NCI-H526 (cell line): ENCODE results near the gene QTRT2.

Source experiments
- DNase-seq, 2 experiments: peaks; one replicate each; lab custom pipeline; 2025; lab: John Stamatoyannopoulos, UW

QTRT2 gene

DNA sequence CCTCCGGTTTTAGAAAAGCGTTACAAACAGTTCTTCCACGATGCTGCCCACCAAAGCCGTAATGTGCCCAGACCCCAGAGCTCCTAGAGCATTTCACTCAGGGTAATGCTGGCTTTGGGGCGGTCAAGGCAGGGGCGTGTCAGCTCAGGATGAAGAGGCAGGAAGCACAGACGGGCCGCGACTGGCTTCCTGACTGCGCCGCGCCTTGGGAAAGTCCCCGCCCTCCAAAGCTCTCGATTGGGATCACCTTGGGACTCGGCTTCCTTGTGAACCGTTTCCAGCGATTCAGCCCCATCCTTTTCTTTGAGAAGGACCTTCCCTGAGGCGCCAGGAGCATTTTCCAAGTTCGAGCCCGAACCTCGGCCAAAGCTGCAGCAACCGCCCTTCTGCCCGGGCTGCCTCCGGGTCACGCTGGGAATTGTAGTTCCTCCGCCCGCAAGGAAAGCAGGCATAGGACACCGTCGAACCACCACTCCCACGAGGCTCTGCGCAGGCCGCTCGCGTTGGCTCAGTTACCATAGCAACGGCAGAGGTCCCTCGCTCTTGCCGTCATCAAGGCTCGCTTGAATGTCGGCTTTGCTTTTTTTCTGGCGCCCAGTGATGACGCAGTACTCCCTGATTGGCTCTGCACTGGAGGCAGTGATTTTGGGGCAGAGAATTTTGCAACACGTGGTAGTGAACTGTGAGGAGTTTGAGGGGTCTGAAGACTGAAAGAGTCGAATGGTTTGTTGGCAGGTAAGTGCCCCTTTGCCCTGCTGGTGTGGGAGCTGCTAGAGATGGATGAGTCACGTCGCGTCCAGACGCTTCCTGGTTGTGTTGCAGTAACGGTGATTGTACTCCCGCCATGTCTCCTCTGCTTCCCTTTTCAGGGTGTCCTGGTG, at the start of gene QTRT2, which contains the start of gene CCDC191:
Gene QTRT2 (plus strand): TSS at position 608 of the 881 bp plus-strand sequence. CDS start 8,521 bp downstream, outside the sequence.
Gene CCDC191 (minus strand): TSS at position 397 of the 881 bp plus-strand sequence. CDS start 60 bp downstream, at position 337.
- peak; percentile 94 to 97 for DNase-seq

DNA sequence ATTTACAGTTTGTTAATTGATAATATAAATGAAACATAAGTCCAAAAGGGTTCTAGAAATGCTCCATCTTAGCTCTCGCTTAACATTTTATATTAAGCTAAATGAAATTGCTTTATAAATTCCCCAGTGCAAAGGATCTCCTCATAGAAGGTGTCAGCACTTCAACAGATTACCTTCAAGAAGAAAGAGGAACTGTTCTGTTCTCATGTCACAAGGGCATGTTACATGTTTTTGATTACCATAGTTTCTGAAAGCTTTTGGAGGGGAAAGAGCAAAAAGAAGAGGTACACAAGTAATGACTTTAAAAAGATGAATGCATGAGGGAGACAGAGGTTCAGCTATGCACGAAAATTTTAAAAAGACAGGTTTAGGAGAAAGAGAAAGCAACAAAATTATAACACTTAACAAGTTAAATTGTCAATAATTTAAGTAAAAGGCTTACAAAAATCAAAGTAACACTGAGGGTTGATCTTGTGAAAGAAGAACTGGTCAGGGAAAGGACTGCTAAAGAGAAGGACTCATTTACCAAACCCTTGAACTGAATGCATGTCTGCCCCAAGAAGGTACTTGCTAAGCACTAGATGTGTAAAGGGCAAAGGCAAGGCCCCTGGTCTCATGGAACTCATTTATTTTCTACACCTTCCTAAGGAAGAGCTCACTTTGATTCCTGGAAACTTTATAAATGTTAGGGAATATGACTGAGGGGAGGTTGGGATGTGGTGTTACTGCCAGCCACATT, 45.3 kb upstream of the QTRT2 start:
- no peak for DNase-seq

DNA sequence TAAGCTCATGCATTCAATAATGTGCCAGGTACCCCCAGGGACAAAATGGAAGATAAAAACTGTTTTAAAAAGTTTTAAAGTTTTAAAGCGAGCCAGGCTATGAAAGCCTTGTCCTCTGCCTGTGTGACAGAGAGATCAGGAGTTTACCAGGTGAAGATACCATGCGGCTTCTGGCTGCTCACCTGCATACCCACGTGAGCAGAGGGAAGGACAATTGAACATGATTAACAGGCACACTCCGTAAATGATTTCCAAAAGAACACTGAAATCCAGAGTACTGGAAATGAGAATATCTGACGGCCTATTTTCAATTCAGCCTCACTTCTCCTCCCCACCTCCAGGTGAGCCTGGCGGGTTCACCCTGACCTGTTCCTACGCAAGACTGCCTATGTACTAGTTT, 42.3 kb upstream of the QTRT2 start:
- DNase-seq = no peak

DNA sequence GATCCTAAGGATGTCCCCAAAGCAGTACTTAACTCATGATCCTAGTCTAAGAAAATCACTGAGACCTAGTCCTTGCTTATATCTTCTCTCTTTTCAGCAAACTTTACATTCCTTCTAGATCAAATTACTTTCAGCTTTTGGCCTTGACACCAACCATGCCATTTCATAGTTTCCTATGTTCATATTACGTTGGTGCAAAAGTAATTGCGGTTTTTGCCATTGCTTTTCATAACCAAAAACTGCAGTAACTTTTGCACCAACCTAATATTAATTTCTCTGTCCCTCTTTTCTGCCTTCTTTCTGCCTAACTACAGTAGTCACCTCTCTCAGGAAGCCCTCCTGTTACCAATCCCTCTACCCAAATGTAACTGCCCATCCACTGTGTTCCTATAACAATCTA, 37.1 kb upstream of the QTRT2 start:
- no peak for DNase-seq

DNA sequence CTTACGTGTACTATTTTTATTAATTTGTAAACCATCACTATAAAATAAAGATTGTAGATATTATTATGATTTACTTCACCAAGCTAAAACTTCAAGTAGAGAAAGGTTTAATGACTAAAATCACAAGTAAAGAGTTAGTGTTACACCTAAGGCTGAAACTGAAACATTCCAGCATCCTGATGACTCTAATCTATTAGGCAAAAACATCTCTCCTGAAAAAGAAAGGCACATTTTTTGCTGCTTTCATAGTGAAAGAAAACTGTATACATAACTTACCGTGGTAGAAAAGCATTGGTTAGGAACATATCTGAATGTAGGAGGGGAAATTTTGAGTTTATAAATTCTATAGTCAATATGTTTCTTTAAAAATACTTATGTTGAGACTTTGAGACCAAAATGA, 35.6 kb upstream of the QTRT2 start:
- DNase-seq = no peak

DNA sequence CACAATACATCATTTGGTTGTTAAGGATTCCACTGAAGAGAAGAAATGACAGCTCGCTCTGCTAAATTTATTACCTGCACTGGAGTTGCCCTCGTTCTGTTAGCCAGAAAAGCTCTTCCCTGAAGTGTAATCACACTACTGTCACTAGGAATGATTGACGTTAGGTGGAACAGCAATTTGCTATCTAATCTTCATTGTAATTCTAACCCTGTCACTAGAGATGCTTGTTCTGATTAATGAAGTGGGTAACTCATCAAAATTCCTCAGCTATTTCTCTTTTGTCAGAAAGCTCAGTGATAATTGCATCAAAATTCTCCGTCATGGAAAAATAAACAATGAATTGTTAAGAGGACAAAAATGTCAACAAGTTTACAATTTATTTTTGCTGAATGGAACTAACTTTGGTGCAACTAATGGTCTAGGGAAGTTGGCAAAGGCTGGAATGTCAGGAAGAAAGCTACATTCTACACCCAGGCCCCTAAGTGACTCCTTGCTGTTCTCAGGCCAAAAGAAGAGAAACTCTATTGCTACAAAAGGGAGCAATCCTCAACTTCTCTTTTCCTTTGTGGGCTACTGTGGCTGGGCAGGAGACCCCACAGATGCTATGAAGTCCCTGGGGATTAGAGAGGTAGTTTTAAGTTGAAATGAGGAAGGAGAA, 34.3 kb upstream of the QTRT2 start:
- no peak for DNase-seq

DNA sequence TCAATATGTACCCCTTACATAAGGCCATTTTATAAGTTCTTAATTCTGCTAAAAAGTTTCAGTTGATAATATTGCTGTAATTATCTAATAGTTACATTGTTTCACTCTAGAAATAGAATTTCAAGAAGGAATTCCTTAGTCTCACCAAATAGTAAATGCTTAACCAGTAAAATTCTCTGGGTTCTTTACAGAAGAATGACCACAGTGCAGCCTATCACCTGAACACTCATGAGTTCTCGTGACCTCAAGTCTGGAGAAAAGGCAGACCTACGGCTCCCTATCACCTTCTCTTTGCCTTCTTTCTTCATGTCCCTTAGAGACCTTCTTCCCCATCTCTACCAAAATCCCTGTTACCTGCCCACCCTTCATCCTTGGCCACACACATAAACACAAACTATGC, 31.1 kb upstream of the QTRT2 start:
- no peak for DNase-seq

DNA sequence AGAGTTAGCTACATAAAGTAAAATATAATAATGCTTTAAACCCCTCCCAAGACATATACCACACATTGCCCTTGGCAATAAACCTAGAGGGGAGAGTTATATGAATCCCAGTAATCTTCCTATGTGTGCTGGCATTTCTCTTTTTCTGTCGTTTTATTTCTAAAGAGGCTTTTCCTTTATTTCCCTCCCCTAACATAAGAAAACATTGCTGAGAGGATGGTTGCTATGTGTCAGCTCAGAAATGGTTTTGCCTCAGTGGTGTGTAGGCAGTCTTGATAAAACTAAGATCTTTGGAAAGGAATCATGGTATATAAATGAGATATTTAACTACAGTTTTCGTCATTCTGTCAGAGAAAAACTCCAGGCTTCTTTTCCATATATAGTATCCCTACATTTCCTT, 30.2 kb upstream of the QTRT2 start:
- DNase-seq = no peak

DNA sequence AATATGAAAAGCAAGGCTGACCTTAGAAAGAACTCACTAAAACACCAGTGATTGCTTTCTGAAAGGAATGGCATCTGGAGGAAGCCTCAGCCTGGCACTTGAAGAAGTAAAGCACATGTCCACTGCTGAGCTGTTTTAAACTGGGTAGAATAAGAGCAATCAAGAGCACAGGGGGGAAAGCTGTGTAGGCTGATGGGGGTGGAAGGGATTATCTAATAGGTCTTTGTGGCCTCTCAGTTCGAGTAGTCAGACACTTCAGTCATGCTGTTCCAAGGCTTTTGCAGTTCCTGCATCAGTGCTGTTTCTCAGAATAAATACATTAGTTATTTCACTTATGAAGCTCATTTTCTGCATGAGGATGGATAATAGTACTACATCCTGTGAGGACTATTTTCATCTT, 22.8 kb upstream of the QTRT2 start:
- no peak for DNase-seq

DNA sequence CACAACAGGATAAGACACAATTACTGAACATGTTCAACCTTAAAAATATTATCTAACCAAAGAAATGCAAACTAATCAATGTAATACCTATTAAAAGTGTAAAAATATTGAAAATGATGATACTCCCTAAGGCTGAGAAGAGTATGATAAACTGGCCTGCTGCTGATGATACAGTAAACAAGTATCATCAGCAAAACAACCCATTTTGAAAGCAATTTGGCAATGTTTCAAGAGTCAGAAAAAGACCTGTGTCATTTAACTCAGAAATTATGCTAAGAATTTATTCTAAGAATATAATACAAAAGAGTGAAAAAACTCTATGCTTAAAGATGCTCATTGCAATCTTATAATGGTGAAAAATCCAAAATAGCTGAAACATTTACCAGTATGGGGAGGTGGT, 22.3 kb upstream of the QTRT2 start:
- DNase-seq = no peak

DNA sequence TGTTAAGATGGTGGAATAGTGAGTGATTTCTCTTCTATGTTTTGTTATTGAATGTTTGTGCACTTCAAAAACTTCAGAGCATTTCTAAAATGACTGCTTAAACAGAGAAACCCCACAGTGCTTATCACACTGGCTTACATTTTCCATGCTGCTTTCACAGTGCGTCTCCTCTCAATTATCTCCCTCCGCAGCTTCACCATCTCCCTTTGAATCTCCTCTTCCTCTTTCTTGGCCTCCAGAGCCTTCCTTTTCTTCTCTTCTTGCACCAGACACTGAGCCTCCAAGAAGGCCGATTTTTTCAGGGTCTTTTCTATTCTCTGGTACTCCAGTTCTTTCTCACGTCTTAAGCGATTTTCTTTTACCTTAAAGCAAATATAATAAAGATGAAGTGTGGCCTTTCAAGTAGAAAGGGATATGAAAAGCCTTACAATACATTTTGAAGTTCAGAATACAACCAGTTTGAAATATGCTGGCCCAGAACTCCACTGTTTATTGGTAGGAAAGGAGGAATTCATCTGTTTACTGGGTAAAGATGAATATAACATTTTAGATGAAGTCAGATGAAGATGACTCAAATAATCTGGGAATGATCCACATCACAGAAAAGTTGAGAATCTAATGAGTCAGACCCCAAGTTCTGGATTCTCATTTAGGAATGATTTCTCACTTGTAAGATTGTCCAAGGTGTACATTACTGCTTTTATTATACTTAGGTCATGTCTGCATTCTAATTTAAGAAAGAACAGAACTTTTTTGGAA, 21.6 kb upstream of the QTRT2 start:
- no peak for DNase-seq

DNA sequence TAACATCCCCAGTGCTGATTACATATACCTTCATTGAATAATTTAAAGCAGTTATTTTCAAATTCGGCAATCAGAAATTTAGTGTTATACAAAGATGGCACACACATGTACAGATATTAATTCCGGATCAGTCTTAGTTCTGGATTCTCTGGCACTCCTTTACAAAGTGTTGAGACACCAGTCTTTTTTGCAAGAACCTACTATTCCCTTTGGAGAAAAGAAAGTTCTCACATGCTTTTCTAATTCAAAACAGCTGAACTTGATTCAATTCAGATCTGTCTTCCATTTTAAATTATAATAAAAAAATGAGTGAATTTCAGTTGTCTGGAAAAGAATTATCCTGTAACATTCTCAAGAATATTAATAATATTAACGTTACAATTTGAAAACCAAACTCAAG, 20.6 kb upstream of the QTRT2 start:
- DNase-seq = no peak

DNA sequence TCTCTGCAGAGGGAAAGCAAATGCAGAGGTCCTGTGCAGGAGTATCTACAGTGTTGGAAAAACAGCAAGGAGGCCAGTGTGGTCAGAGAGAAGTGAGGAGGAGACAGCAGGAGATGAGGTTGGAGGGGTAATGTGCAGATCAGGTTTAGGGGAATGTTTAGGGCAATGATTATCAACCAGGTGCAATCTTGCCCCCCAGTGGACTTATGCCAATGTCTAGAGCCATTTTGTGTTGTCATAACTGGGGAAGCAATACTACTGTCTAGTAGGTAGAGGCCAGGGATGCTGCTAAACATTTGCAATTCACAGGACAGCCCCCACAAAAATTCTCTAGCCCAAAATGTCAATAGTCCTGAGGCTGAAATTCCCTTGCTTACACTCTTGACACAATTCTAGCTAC, 13.3 kb upstream of the QTRT2 start:
- DNase-seq = no peak

DNA sequence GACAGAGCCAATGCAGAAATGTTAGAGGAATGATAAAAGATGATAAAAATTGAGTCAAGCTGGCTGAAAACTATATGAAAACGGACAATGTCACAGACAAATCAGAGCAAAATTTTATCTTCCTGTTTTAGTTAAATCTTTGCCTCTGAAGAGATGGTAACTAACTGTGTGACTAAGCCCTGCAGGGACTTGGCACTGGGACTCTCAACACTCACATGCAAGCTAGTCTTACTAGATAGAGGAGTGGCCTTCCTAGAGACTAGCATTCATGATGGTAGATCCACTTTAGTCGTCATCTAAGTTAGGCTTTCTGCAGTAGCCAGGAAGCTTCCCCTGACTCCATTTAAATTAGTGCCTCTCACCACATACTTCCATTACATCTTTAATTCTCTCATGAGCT, 4.3 kb upstream of the QTRT2 start:
- no peak for DNase-seq

DNA sequence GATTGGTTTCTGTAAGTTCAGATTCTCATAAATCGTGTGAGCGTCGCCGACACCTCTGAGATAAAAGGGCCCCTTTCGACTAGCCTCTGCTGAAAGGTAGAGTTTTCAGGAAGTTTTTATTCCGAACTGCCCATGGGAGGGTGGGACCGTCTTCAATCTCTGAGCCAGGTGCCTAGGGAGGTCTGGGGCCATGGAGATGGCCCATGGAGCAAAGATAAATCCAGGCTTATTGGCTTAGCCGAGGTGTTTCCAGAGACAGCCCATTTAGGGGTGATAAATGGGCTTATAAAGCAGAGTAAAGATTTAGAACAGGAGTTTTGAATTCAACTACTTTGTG, 442 bp downstream of the QTRT2 start:
- no peak for DNase-seq

DNA sequence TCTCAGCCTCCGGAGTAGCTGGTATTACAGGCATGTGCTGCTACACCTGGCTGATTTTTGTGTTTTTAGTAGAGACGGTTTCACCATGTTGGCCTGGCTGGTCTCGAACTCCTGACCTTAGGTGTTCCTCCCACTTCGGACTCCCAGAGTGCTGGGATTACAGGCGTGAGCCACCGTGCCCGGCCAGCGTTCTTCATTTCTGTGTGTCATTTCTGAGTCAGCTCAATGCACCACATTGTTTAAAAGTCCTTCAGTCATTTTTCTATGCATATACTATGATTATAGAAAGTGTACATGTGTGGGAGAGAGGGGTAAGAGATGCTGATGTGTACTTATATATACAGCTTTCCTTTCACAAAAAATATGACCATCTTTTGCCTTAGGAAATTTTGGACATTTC, 2.1 kb downstream of the QTRT2 start:
- DNase-seq = no peak

DNA sequence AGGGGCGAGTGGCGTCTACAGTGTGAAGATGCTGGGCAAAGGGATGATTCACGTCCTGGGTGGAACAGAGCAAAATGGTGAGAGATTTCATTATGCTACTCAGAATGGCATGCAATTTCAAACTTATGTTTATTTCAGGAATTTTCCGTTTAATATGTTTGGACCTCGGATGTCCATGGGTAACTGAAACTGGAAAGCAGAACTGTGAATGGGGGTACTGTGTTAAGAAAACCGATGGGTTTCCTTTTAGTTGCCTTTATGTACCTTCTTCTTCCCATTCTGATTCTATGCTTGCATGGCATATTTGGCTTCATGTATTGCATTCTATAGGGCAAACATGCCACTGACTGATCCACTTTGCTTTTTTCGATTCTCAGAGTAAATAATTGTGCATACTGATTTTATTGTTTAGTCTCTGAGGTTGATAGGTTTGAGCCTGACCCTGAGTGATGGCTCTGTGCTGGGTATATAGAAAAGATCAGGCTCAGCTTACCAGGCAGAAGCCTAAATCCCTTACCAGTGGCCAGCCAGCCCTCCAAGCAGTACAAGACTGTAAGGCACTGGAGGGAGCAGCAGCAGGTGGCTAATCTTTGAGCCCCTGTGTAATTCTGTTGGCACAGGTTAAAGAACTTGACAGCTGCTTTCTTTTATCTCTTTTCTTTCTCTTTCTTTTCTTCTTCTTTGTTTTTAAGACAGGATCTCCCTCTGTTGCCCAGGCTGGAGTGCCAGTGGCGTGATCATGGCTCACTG, 4.5 kb downstream of the QTRT2 start:
- no peak for DNase-seq

DNA sequence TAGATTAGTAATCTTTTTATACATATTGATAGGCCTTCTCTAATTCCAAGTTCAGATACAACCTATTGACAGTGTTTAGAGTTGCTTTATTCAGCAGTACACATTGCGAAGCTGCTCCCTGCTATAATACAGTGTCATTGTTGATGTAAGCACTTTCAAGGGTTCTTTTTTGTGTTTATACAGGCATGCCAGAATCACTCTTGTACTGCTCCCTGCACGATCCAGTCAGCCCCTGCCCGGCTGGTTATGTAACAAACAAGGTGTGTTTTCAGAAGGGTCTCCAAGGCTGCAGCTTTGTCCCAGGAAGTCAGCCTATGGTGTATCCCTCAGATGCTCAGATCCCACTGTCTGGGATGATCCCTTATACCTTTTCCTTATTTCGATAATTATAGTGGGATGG, 11.3 kb downstream of the QTRT2 start:
- no peak for DNase-seq

DNA sequence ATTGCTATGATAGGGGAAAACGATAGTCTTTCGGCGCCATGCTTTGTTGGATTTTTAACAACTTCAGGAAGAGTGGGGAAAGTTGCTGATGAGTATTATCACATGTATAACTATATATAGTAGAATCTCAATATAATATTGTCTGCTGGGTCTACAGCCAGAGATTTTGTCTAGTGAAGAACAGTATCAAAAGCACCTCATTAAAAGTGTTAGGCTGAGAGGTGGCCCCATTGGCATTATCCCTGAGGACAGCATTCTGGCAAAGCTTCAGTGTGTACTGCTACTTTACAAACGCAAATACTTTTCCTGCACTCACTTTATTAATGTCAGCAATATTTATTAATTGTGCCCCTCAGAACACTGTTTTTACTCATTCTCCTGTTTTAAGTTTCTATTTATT, 11.8 kb downstream of the QTRT2 start:
- no peak for DNase-seq

DNA sequence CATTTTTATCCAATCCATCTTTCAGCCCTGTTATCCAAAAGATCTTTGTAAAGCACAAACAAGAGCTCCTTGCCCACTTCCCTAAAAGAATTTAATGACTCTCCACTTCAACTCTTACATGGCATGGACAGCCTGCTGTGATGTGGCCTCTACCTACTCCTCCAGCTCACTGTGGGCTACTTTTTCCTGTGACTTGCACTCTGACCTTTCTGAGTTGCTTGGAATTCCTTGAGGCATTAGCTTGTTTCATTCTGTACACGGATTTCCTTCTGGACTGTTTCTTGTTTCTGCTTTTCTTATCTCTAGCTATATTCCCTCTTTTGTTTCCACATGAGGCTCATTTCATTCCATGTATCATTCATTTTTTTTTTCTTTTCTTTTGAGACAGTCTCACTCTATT, 15.2 kb downstream of the QTRT2 start:
- no peak for DNase-seq

DNA sequence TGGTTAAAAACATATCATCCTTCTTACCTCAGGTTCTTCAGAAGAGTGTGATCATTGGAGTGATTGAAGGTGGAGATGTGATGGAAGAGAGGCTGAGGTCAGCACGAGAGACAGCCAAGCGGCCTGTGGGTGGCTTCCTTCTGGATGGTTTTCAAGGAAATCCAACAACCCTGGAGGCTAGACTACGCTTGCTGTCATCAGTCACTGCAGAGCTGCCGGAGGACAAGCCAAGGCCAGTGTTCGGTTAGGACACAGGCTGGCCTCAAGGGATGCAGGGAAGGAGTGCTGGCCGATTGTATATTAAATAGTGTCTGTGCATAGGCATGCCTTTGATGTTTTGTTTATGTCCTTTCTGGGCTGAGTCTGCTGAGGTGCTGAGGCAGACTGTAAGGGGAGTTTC, 20.2 kb downstream of the QTRT2 start:
- no peak for DNase-seq
